B cell (primary cell): ENCODE measurements around the gene GNAT2.

Source experiments
- EZH2 ChIP-seq: IDR thresholded peaks from 2 replicates; pipeline ENCODE4 v1.6.1; 2012; ENCODE audit warnings: borderline replicate concordance, low read depth, mild to moderate bottlenecking, moderate library complexity, low read length; ENCODE audit not compliant: insufficient read depth, poor library complexity, severe bottlenecking
- TF ChIP-seq, protein P1 (sequence below): fragments of 200-600 bp; IDR thresholded peaks from one replicate; pipeline ENCODE4 v1.8.0; 2022; ENCODE audit warnings: antibody characterized with exemption, mild to moderate bottlenecking

DNA sequence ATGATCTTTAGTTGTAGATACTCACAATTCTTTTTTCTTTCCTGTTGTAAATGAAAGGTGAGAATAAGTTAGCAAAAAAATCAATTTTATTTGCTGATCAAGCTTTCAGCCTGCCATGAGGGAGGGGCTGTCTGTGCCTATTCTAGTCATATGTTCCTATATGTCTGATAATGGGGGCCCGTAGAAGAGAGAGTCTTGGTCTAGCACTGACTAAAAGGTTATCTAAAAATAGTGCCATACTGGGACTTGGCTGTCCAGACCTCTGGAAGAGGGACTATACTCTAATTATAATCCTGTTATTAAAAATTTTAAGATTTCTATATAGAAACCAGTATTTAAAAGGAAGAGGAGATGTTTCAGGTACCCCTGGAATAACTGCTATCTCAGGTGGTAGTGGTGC, 52.4 kb downstream of the GNAT2 start:
- TF ChIP-seq, protein P1, sequence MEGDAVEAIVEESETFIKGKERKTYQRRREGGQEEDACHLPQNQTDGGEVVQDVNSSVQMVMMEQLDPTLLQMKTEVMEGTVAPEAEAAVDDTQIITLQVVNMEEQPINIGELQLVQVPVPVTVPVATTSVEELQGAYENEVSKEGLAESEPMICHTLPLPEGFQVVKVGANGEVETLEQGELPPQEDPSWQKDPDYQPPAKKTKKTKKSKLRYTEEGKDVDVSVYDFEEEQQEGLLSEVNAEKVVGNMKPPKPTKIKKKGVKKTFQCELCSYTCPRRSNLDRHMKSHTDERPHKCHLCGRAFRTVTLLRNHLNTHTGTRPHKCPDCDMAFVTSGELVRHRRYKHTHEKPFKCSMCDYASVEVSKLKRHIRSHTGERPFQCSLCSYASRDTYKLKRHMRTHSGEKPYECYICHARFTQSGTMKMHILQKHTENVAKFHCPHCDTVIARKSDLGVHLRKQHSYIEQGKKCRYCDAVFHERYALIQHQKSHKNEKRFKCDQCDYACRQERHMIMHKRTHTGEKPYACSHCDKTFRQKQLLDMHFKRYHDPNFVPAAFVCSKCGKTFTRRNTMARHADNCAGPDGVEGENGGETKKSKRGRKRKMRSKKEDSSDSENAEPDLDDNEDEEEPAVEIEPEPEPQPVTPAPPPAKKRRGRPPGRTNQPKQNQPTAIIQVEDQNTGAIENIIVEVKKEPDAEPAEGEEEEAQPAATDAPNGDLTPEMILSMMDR: no peak
- no peak for TF ChIP-seq EZH2
